GM21528 (cell line): ENCODE measurements around the gene KBTBD13.
"Not testable (repeated sequence)": the region's sequence is repeated elsewhere in the genome, so short reads cannot be mapped to it uniquely, and the experiment has no call there.

Experiments
- ATAC-seq: cut with Tn5 transposase; IDR thresholded peaks from one replicate; pipeline ENCODE4 v1.9.1; 2021; ENCODE audit warnings: mild to moderate bottlenecking, moderate library complexity; ENCODE audit not compliant: unreplicated experiment, low FRiP score

Gene KBTBD13

DNA sequence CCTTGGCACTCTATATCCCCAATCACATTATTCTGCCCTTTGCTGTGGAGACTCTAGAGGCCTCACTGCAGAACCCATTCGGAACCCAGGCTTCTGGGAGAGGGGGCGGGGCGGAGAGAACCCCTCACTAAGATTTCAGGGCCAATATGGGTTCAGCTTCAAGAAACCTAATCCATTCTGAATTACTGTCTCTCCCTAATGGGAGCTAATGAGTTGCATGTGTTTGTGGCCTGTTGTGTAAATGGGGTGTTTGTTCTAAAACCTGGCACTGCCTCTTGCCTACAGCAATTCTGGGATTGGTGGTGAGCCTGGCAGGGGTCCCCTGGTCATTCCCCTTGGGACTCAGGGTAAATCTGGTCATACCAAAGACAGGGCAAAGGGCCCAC, 8.2 kb upstream of the KBTBD13 start:
- no peak for ATAC-seq

DNA sequence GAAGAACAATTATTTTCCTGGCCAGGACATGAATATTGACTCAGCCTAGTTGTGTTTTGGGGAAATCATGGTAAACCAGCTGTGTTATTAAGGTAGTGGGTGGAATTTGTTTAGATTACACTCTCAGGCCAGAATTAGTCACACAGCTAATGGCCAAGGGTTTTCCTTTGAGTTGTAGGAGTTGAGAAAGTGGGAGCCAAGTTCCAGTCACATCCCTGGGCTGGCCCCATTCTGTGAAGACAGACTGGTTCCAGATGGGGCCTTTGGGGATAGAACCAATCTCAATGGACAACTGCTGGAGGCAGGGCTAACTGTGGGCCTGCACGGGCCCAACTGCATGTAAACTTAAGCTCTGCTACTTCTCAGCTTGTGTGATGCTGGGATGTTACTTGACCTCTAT, 7.4 kb upstream of the KBTBD13 start:
- no peak for ATAC-seq

DNA sequence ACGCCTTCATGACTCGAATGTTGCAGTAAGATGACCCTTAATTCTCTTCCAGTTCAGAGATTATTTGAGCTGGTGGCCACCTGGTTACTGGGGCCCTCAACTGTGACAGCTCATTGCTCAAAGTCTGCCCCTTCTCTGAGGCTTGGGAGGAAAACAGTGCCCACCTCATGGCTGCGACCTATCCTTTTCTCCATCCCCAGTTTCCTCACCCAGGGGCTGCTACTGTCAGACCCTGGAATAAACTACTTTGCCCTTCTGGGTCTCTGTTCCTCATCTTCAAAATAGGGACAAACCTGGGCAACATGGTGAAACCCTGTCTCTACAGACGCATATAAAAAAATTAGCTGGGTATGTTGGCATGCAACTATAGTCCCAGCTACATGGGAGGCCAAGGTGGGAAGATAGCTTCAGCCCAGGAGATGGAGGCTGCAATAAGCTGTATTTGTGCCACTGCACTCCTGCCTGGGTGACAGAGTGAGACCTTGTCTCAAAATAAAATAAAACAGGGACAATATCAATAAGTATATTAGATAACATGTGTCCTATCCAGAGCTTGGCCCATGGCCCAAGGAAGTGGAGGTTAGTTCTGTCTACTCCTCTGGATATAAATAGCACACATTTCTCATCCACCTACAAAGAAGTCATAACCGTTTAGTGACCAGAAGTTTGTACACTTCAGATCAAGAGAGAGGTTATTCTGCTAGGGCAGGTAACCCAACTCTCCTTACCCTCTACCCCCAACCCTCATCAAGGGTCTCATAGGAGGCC, 6.6 kb upstream of the KBTBD13 start:
- no peak for ATAC-seq

DNA sequence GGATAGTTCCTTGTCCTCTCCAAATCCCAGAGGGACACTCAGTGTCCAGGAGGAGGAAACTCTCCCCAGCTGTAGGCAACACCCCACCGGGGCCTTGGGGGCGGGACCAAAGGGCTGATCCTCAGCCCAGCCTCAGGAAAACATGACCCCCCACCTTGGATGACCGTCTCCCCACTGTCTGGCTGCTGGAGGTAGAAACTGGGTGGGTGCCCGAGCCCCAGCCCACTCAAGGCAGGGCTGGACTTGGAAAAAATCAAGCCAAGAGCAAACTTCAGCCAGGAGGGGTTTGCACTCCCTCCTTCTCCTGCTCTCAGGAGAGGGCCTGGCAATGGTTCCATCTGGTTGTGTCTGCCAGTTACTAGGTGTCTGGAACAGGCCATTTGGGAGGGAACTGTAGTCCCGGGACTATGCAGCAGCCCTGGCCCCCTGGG, 5.2 kb upstream of the KBTBD13 start:
- no peak for ATAC-seq

GRCh38 chr15:65072027-65072426, 4.5 kb upstream of the KBTBD13 start:
- ATAC-seq = no peak

DNA sequence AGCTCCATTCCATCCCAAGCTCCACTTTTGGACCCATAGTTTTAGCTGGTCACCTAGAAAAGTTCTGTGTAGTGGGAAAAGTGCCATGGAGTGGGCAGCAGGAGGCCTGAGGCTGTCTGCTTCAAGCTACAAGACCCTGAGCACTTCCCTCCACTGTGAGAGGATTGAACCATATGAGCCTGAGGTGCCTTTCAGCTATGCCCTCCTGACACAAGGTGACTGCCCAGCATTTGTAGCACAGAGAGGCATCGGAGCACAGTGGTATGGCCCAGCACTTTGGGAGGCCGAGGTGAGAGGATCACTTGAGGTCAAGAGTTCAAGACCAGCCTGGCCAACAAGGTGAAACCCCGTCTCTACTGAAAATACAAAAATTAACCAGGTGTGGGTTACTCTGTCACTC, 3.9 kb upstream of the KBTBD13 start:
- ATAC-seq = no peak

- ATAC-seq = not testable (repeated sequence)
Observed at GRCh38 chr15:65074946-65075345, 1.6 kb upstream of the KBTBD13 start.

GRCh38 chr15:65075607-65076395, 745 bp upstream of the KBTBD13 start:
- not testable (repeated sequence) for ATAC-seq

GRCh38 chr15:65077291-65077980, 890 bp downstream of the KBTBD13 start:
- no peak for ATAC-seq

DNA sequence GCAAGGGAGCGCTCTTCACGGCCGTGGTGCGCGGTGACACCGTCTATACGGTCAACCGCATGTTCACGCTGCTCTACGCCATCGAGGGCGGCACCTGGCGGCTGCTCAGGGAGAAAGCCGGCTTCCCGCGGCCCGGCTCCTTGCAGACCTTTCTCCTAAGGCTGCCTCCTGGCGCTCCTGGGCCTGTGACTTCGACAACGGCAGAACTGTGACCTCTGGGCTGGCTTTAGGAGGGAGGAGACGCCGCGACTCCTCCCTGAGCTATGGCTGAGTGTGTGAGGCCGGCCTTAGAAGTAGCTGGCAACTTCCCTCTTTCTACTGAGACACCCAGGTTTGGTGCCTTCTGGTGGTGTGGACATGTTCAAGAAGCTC, 1.4 kb downstream of the KBTBD13 start:
- ATAC-seq = no peak

DNA sequence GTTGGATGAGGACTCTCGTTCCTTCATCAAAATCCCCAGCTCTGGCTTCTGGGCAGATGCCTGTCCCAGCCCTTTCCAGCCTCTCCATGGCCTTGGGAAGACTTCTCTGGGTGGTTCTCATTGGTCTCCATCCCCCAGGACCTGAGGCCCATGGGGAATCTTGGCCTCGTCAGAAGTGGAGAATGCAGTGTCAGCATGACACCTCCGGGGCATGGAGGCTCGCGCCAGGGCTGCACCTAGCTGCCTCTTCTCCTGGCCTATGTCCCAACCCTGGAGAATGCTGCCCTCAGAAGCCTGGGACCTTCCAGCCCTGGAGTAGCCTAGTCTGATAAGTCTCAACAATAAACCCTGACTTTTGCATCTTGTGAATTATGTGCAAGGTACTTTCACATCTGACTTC, 3.0 kb downstream of the KBTBD13 start:
- ATAC-seq = no peak

- ATAC-seq = no peak
Observed at GRCh38 chr15:65081270-65081669, 4.7 kb downstream of the KBTBD13 start.

GRCh38 chr15:65081758-65082157, 5.2 kb downstream of the KBTBD13 start:
- no peak for ATAC-seq

- no peak for ATAC-seq
Observed at GRCh38 chr15:65082303-65082953, 5.9 kb downstream of the KBTBD13 start.

DNA sequence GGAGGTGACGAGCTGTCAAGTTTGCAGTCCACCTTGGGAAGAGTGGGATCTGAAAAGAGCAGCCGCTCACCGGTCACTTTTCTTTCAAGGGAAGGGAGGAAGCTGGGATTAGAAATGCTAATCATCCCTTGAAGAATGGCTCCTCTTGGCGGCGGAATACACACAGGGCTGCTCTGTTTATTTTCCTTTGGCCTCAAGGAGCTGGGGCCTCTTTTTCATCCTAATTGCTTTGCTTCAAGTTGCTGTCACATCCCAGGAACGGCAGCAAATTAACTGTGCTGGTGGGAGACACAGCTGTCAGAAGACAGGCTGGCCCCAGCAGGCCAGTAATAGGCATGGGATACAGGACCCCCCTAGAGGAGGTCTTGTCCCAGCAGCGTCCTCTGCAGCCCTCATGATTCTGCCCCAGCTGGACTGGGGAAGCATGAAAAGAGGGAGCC, 6.7 kb downstream of the KBTBD13 start:
- ATAC-seq = no peak

- no peak for ATAC-seq
Observed at GRCh38 chr15:65084500-65085206, 8.1 kb downstream of the KBTBD13 start.

DNA sequence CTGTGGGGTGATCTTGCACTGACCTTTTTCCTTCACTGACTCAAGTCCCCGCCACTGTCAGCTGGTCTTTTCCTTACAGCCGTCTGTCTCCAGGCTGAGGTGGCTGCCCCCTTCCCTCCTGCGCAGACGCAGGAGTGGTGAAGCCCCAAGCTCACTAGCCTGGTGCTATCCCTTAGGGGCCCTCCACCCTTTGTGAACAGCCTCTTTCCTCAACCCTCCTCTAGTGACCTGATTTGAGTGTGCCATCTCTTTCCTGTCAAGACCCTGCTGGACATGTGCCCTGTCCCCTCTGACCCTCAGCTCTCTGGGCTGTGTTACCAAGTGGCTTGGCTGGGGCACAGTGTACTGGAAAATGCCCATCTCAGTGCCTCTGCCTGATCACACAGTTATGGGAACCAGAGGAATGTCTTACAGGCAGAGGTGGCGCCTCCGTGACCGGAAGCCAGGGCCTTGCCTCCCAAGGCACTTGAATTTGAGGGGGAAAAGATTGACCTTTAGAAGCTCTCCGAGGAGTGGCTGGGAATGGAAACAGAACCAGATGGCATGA, 8.7 kb downstream of the KBTBD13 start:
- no peak for ATAC-seq

GRCh38 chr15:65085990-65086679, 9.6 kb downstream of the KBTBD13 start:
- ATAC-seq = no peak

GRCh38 chr15:65086680-65087111, 10.2 kb downstream of the KBTBD13 start:
- no peak for ATAC-seq
